ENCODE measurements around the gene PALLD.

PALLD gene

DNA sequence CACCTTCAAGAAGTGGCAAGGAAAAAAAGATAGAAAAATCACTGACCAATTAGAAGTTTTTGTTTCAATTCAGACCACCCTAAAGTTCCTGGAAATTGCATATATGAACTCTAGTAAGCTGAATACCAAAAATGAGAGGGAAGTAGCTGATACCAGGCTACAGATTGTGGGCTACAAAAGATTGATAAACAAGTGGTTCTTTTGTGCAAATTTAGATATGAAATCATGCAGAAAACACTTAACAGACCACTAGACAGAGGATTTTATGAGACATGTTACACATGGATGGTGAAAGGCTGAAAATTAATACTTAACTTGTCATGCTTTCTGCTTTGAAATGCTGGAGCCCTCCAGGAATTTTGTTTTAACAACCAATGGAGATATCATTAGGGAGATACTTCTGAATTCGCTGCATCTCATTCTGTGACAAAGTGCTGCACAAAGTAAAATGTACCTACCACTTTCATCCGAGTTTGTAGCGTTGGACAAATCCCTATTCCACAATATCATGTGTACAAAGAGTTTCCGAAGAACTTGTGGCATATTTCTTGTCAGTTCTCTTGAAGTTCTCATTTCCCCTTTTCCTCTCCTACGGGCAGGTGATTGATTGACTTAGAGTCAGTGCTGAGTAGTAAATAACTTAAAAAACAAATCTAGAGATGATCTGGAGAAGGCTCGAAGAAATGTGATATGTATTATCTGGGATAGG is 235.0 kb downstream of the PALLD start:
- DNase-seq (ENCODE audit: low read depth in 2 of 2): no peak

DNA sequence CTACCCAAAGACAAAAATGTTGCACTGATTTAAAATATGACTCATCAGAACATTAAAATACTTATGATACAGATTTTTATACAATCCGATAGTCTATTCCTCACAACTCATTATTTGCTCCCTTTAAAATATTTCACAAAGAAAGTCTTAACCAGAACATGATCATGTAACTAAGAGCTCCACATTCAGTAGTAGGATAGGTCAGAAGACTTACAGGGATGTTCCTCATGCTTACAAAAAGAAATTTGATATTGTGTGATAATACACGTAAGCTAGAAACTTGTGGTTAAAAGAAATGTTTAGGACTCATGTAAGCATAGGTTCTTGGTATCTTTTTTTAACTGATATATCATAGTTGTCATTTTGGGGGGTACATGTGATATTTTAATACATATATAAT is 235.9 kb downstream of the PALLD start:
- no peak for DNase-seq (ENCODE audit: low read depth in 2 of 2)

DNA sequence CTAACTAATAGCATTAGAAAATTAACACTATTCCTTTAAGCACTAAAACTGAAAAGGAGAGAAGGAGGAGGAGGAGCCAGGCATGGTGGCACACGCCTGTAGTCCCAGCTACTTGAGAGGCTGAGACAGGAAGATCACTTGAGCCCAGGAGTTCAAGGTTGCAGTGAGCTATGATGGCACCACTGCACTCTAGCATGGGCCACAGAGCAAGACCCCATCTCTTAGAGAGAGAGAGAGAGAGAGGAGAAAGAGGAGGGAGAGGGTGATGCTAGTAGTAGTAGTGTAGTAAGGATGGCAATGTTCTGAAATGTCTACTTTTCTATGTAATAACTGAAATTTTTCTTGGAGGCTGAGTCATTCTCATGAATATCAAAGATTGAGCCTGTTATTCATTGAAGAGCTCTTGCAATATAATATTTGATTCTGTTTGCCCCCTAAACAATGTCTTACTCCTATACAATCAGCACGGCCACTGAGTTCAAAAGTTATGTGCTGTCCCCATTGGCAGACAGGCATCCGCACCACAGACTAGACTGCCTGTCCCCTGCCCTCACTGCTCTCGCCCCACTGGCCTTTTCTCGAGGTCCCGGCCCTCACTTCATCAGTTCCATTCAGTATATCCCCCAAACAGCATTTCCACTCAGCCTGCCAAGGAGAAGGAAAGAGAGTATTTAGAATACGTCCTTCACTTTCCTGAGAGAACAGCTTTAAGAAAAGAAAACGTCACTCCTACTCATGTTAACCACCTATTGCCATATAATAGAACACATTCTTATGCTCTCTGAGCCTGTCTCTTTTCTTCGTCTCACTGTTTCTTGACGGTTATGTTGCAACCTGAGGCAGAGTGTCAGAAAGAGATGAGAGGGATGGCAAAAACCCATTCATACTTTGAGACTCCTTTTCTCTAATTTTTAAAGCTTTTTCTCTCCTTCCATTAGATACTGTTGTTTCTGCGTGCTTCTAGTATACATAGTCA is 238.1 kb downstream of the PALLD start:
- DNase-seq (ENCODE audit: low read depth in 2 of 2): no peak

DNA sequence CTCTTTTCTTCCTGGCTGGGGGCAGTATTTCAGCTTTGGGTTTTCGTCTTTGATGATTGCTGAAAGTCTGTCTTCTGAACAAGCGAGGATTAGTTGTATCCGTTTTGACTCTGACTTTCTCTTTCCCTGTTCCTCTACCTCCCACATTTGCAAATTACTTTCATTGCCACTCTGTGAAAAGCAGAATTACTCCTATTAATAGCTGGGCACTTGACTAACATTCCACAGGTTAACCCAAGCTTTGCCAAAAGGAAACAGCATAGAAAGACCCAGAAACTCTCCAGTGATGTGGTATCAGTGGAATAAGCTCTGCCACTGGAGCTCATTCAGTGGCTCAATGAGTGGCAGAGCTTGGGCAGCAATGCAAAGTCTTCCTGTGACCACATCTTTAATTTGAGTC is 238.9 kb downstream of the PALLD start:
- DNase-seq (ENCODE audit: low read depth in 2 of 2): no peak

DNA sequence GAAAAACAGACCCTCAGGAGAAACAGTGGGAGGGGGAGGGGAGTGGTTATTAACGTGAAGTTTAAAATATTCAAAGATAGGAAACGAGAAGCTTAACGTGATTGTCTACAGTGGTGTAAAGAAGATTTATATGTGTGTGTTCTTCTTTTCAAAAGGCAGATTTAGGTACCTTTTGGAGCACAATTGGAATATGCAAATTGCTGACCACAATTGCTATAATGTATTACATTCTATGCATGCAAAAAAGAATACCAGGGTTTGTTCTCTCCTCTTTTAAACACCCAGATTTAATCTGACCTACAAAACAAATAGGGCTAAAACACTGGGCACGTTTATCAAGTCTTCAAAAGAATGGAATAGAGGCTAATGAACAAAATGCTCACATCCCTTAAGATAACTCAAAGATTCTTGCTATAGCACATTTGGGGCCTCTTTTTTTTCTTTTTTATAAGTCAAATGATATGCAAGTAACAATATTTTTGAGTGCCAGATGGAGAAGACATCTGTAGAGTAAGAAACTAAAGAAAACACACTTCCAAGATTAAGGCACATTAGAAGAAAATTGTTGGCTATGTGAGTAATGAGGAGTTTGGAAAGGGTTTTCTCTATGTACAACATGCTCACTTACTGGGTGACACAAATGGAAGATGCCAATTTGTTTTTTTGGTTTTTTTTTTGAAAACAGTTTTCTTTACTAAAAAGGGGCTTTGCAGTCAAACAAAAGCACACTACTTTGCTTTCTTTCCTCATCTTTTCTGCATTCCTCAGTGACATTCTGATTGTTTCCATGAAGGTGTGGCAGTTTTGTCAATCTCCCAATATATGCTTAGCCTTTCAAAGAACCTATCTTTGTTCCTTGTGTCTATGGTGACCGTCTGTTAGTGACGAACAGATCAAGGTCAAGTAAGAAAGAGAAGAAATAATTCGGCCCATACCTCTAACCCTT is 240.3 kb downstream of the PALLD start:
- no peak for DNase-seq (ENCODE audit: low read depth in 2 of 2)

DNA sequence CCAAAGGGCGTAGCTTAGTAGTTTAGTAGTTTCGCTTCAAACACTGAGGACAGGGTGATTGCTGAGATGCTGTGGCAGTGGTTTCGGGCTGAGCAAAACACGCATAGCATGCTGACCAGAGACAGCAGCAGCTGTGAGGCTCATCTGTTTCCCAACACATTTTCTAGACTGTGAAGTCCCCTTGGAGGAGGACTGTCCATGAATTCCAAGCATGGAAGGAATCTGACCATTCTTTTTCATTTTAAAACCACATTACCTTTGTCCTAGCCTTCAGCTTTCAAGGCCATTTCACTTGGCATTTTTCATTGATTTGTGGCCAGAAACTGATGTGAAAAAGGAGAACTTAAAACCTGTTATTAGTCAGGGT is 240.9 kb downstream of the PALLD start:
- no peak for DNase-seq (ENCODE audit: low read depth in 2 of 2)

DNA sequence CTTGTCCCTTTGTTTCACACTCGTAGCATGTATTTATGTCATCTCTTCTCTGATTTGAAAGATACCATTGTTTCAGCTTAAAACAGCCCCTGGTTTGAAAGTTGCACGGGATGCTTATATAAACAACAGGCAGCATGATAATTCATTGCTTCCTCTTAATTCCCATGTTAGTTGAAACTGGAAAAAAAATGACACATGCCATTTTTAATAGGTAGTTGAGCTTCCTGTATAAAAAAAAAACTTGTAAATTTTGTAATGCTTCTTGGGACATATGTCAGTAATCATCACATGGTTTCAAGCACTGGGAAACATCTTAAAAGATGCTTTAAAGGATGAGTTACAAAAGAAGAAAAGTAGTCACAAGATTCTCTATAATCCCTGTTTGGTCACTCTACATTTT is 243.0 kb downstream of the PALLD start:
- no peak for DNase-seq (ENCODE audit: low read depth in 2 of 2)

DNA sequence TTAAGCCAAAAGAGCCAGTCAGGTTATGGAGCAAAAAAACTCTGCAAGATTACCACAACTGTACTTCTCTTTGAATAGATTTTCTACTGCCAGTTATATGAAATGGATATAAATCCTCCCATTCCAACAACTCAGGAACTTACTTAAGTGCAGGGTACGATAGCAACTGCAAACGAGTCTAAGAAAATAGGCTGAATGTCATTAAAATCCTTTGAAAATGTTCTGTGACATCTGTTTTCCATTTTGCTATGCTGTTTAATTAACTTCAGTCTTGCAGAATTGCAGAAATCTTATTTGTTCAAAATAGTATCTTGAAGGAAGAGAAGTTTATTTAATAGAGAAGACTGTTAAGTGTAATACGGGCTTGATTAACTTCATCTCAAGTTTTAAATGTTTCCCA is 243.8 kb downstream of the PALLD start:
- DNase-seq (ENCODE audit: low read depth in 2 of 2): no peak

DNA sequence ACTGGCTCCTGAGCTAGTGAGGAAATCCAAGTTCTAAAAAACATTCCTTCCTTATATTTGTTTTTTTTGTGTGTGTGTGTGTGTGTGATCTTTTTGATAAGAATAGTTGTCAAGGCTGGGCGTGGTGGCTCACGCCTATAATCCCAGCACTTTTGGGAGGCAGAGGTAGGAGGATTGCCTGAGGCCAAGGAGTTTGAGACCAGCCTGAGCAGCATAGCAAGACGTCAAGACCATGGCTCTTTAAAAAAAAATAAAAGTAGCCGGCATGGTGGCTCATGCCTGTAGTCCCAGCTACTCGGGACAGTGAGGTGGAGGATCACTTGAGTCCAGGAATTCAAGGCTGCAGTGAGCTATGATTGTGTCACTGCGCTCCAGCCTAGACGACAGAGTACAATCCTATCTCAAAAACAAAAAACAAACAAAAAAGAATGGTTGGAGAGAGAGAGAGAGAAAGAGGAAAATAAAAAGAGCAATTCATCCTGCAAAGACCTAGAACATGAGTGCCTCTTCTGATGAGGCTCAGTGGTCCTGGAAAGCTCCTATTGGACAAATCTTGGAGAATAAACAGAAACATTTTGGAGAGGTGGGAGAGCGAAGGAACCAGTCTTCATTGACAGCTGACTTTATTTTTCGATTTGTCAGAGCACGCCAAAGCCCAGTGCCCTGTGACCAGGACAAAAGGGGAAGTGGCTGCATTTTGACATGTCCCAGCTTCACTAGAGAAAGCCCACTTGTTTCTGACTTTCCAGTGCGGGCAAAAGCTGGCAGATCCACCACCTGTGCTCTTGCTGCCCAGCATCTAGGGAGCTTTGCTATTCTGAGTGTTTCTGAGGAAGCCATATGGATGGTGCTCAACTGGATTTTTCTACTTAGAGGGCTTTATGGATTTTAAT is 244.7 kb downstream of the PALLD start:
- DNase-seq (ENCODE audit: low read depth in 2 of 2): no peak

DNA sequence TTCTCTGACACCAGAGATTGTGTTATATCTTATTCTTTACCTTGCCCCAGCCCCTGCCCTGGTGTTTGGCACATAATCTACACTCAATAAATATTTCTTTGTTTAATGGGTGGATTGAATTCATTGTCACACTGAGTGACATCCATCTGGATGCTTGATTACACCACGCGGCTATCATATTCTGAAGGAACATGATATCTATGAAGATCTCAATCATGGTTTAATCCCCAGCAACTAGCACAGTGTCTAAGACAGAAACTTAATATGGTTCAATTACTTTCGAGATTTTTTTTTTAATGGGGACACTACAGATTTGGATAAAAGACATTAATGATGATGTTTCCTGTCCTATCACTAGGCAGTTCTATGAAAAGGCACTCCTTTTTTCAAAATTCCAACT is 246.3 kb downstream of the PALLD start:
- no peak for DNase-seq (ENCODE audit: low read depth in 2 of 2)

DNA sequence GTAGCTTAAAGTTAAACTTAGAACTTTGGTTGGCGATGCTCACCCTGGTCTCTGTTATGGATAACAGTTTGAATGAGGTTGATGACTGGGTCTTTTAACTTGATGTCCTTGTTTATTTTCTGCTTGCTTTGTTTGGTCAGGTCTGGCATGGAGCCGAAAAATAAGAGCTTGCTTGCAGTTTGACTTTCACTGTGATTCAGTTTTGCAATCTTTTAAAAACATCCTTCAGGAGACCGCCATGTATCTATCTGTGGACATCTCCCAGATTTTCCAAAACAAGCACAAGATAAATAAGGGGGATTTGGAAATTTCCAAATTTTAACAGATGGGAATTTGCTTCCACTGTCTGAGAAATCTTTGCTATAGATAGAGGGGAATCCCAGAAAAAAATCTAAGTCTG is 246.7 kb downstream of the PALLD start:
- DNase-seq (ENCODE audit: low read depth in 2 of 2): no peak

DNA sequence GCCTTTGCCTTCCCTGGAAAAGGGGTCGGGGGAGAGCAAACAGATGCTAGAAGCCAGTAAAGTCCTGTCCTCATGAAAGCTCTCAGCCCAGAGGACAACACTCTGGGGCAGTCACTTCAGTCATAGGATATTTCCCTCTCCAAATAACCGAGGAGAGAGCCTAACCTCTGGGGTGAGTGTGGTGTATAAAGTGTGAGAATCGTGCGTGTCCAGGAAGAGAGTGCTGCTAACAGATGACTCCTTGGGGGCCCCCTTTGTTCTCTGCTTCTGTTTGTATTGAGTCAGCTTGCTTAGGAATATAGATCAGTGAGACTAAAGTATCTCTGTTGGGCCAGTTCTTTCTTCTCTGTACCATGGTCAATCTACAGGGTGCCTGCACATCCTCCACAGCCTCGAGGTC is 247.2 kb downstream of the PALLD start:
- DNase-seq (ENCODE audit: low read depth in 2 of 2): no peak

DNA sequence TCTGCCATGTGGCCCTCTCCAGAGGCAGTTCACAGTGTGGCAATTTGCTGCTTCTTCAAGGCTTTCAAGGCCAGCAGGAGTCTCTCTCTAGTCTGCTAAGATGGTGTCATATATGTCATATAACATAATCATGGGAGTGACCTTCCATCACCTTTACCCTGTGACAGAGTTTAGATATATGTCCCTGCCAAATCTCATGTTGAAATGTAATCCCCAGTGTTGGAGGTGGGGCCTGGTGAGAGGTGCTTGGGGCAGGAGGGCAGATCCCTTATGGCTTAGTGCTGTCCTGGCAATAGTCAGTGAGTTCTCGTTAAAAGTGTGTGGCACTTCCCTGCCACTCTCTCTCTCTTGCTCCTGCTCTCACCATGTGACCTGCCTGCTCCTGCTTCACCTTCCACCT is 252.0 kb downstream of the PALLD start:
- no peak for DNase-seq (ENCODE audit: low read depth in 2 of 2)

DNA sequence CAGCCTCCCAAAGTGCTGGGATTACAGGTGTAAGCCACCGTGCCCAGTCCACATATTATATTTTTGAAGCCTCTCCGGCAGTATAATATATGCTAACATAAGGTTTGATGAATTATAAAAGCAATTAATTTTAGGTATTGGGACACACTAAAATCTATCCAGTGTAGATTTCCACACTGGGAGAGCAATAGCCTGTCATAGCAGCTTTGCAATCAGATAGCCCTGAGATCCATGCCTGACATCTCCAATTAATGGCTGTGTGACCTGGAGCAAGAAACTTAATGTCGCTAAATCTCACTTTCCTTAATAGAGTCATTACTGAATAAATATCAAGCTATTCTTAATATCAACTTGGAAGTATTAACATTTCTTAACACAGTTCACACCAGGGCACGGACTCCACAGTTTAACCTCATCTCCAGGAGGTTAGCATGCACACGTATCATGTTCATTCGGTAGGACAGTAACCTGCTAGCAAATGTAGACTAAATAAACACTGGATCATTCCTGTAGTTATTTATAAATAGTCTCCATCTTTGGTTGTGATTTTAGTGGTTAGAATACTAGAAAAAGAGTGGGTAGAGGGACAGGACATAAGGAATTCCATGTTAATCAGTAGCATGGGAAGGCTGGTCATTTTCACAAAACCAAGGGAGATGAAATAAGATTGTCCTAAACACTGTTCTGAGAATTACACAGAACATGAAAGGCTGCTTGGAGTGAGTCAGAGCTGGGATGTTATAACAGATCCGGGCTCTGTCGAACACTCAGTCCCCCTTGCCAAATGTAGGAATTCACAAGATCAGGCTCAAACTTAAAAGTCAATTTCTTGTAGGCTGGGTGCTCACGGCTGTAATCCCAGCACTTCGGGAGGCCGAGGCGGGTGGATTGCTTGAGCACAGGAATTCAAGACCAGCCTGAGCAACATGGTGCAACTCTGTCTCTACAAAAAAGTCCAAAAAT is 254.7 kb downstream of the PALLD start:
- no peak for DNase-seq (ENCODE audit: low read depth in 2 of 2)

DNA sequence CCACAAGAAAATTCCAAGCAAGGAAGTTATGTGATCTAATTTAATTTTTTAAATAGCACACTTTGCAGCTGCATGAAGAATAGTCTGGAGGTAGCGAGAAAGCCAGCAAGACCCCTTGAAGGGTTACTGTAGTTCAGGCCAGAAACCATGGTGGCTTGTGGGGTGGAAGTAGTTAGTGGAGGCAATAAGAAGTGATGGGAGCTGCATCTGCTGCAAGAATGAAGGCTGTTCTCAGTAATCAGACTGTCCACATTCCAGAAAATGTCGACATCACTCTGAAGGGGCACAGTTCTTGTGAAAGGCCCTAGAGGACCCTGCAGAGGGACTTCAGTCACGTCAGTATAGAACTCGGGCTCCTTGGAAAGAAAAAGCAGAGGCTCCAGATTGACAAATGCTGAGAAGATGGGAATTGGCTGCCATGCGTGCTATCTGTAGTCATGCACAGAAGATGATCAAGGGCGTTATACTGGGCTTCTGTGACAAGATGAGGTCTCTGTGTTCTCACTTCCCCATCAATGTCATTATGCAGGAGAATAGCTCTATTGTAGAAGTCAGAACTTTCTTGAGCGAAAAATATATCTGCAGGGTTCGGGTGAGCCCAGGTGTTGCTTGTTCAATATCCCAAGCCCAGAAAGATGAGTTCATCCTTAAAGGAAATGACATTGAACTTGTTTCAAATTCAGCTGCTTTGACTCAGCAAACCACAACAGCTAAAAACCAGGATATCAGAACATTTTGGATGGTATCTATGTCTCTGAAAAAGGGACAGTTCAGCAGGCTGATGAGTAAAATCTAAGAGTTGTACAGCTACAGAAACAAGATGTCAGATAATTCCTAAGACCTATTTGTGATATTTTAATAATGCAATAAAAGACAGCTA is 259.0 kb downstream of the PALLD start:
- no peak for DNase-seq (ENCODE audit: low read depth in 2 of 2)

DNA sequence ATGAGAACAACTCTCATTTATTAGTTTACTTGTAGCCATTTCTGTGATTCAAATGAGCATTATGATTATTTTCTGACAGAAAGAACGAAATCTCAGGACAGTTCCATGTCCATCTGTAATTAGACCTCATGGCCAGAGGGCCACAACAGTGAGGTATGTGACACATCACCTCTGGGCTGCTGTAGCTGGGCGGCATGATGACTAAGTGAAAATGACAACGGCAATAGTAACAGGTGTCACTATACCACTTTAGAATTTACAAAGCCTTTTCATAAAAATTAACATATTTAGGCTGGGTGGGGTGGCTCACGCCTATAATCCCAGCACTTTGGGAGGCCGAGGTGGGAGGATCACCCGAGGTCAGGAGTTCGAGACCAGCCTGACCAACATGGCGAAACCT is 260.6 kb downstream of the PALLD start:
- no peak for DNase-seq (ENCODE audit: low read depth in 2 of 2)

DNA sequence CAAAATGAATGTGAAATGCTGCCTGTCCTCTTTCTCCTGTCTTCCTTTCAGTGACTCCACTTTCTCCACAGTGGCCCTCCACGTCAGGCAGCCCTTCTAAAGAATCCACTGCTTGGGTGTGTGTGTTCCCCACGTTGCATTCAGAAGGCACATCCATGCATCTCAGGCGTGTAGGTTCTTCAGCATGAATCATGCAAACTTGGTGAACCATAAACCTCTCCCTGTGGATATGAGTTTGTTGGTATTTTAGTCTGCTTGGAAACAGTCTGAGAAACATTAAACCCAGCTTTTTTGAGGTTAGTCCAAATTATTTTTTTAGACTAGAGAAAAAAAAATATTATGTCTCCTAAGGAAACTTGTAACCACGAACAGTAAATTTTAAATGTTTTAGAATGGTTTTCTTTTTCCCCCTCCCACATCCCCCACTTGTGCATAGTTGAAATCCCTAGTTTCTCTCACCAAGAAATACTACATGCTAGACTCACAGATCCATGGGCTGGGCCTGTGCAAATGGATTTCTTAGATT is 261.6 kb downstream of the PALLD start:
- no peak for DNase-seq (ENCODE audit: low read depth in 2 of 2)

DNA sequence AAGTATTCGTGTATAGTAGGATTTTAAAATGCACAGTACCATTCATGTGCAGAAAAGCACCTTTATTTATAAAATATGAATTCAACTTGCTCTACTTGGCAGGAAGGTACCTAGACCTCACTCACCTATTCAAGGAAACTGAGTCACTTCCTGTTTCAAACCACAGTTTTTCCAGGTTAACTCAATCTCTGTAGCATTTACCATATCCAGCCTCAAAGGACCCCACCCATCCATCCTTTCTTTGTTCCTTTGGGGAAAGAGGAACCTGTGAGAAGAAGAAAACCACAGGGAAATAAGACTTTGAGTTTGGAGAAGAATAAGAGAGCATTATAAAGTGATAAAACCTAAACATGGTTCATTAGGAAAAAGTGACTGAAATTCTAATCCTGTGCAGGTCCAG is 262.5 kb downstream of the PALLD start:
- no peak for DNase-seq (ENCODE audit: low read depth in 2 of 2)
